ENCODE results near the gene TM4SF20. TPM values are rescaled to one million over a fixed set of nuclear protein-coding genes. Genes with fewer than 3 reads are reported as not detected.

TM4SF20 gene
- 0.33 TPM in 1 of 2 replicates, not detected in the other for total RNA-seq

GRCh38 chr2:227379095-227379494 lies at the start of gene TM4SF20:
TM4SF20 (minus strand) TSS chr2:227379306; CDS start chr2:227379268, 38 bp downstream.

GRCh38 chr2:227387583-227387982 lies 8.5 kb upstream of the TM4SF20 start, which contains the start of gene SCYGR1:
SCYGR1 (minus strand) TSS chr2:227387949; CDS start chr2:227387949, 0 bp downstream.

GRCh38 chr2:227324995-227325838 lies 53.9 kb downstream of the TM4SF20 start, which contains the start of gene MFF:
MFF (plus strand) TSS chr2:227325251; CDS start chr2:227330666, 5,415 bp downstream.

Other genes starting within 250 kb of the TM4SF20 start
- gene COL4A4, start 215.1 kb downstream of the TM4SF20 start, total RNA-seq = 0.50 and 0.87 TPM in 2 replicates
- 0.17 and 0.29 TPM in 2 replicates for gene COL4A3, start 214.7 kb downstream of the TM4SF20 start, total RNA-seq
- gene MFF, start 54.1 kb downstream of the TM4SF20 start, total RNA-seq = 113 and 142 TPM in 2 replicates
- gene SCYGR1, start 8.6 kb upstream of the TM4SF20 start, total RNA-seq = not detected in 2 replicates
- 36.7 and 70.0 TPM in 2 replicates for gene AGFG1, start 92.8 kb upstream of the TM4SF20 start, total RNA-seq
- gene SCYGR2, start 219.6 kb upstream of the TM4SF20 start, total RNA-seq = not detected in 2 replicates
- gene SCYGR3, start 235.5 kb upstream of the TM4SF20 start, total RNA-seq = not detected in 2 replicates
- gene SCYGR4, start 238.2 kb upstream of the TM4SF20 start, total RNA-seq = not detected in 2 replicates

Measured in smooth muscle cell of trachea (primary cell).